DOHH2 (cell line): ENCODE data around the gene MYO1H.

Experiments
- CTCF ChIP-seq: fragments of 200-600 bp; sonication (generic); IDR thresholded peaks from one replicate; pipeline ENCODE4 v1.5.1; 2014; ENCODE audit warnings: antibody characterized with exemption, mild to moderate bottlenecking, low read depth, low read length; ENCODE audit not compliant: poor library complexity, severe bottlenecking
- EZH2phosphoT487 ChIP-seq: fragments of 200-600 bp; sonication (generic); IDR thresholded peaks from 2 replicates; pipeline ENCODE4 v1.6.1; 2017; ENCODE audit warnings: borderline replicate concordance, mild to moderate bottlenecking, antibody characterized with exemption, low read length, moderate library complexity, mixed read lengths

DNA sequence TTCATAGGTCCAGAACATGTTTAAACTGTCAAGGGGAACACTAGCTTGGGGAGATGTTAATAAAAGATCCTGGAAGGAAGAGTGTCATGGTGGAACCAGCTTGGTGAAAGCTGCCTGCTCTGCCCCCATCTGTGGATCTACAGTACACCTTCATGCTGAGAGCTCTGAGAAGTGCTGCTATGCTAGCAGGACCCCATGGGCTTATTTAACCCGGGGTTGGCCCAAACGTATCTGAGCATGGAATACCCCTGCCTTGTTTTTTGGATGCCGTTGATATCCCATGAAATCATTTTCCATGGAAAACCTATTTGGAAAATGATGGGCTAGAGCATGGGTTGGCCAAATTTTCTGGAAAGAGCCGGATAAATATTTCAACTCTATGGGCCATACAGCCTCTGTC is 144.0 kb downstream of the MYO1H start:
- TF ChIP-seq CTCF (no peak), EZH2phosphoT487 (no peak)
